WTC11 (cell line): Measurements from ENCODE around the gene SMYD1. TPM values are rescaled to one million over a fixed set of nuclear protein-coding genes. Genes with fewer than 3 reads are reported as not detected.

Experiments used
- ATAC-seq: fragments of 200-7000 bp; cut with Tn5 transposase; 2 replicates; pipeline ENCODE4 v1.10.0; 2021; ENCODE audit warnings: mild to moderate bottlenecking, moderate library complexity
- CTCF ChIA-PET: fragments of 300-600 bp; sonication (Branson Sonifier 250); formaldehyde crosslinking; loops from one replicate; lab custom pipeline; 2021; ENCODE audit warnings: antibody characterized with exemption; lab: Charles Lee
- POLR2A ChIA-PET: fragments of 350-600 bp; sonication (Branson Sonifier 250); formaldehyde crosslinking; loops from one replicate; lab custom pipeline; 2021; ENCODE audit warnings: antibody characterized with exemption; lab: Charles Lee
- DNase-seq: peaks from one replicate; pipeline ENCODE4 v3.0.0; 2021; ENCODE audit warnings: low spot score
- H3K27ac Mint-ChIP-seq: 2 replicates; pipeline ENCODE4 v1.8.0; 2021; ENCODE audit warnings: mixed read lengths
- H3K27me3 Mint-ChIP-seq: 2 replicates; pipeline ENCODE4 v1.8.0; 2021; ENCODE audit warnings: low read depth, mild to moderate bottlenecking, moderate library complexity, mixed read lengths
- H3K36me3 Mint-ChIP-seq: 2 replicates; pipeline ENCODE4 v1.8.0; 2021; ENCODE audit warnings: mixed read lengths
- H3K4me1 Mint-ChIP-seq: 2 replicates; pipeline ENCODE4 v1.8.0; 2022; ENCODE audit warnings: mixed read lengths
- H3K4me3 Mint-ChIP-seq: 2 replicates; pipeline ENCODE4 v1.8.0; 2021; ENCODE audit warnings: mild to moderate bottlenecking, moderate library complexity, mixed read lengths
- H3K9me3 Mint-ChIP-seq: 2 replicates; pipeline ENCODE4 v1.8.0; 2021; ENCODE audit warnings: mixed read lengths
- EMX1 ChIP-seq: fragments of 250-450 bp; sonication (Bioruptor Pico); IDR thresholded peaks from 2 replicates; pipeline ENCODE4 v1.8.0; 2021; ENCODE audit warnings: mild to moderate bottlenecking
- FOXK1 ChIP-seq: sonication (generic); formaldehyde crosslinking; IDR thresholded peaks from 2 replicates; pipeline ENCODE4 v1.8.0; 2022; ENCODE audit warnings: mild to moderate bottlenecking, moderate library complexity, missing genetic modification reagents
- JUN ChIP-seq: sonication (generic); formaldehyde crosslinking; IDR thresholded peaks from 2 replicates; pipeline ENCODE4 v1.8.0; 2023; ENCODE audit warnings: mild to moderate bottlenecking, missing genetic modification reagents
- MXD4 ChIP-seq: fragments of 250-450 bp; sonication (Bioruptor Pico); IDR thresholded peaks from 2 replicates; pipeline ENCODE4 v1.8.0; 2021; ENCODE audit warnings: mild to moderate bottlenecking, moderate library complexity, borderline replicate concordance
- NFYB ChIP-seq: sonication (generic); formaldehyde crosslinking; conservative IDR thresholded peaks from 2 replicates; pipeline ENCODE4 v1.8.0; 2022; ENCODE audit warnings: low read depth, missing genetic modification reagents
- OVOL2 ChIP-seq: fragments of 250-450 bp; sonication (Bioruptor Pico); IDR thresholded peaks from 2 replicates; pipeline ENCODE4 v1.9.0; 2021; ENCODE audit warnings: mild to moderate bottlenecking, borderline replicate concordance
- PRRX2 ChIP-seq: fragments of 250-450 bp; sonication (Bioruptor Pico); IDR thresholded peaks from 2 replicates; pipeline ENCODE4 v1.8.0; 2021; ENCODE audit warnings: mild to moderate bottlenecking
- SMAD3 ChIP-seq: sonication (generic); formaldehyde crosslinking; IDR thresholded peaks from 2 replicates; pipeline ENCODE4 v1.8.0; 2022; ENCODE audit warnings: missing genetic modification reagents, mild to moderate bottlenecking, borderline replicate concordance
- SOX15 ChIP-seq: fragments of 250-450 bp; sonication (Bioruptor Pico); IDR thresholded peaks from 2 replicates; pipeline ENCODE4 v1.9.0; 2021; ENCODE audit warnings: mild to moderate bottlenecking
- ZBTB21 ChIP-seq: sonication (generic); formaldehyde crosslinking; IDR thresholded peaks from 2 replicates; pipeline ENCODE4 v1.8.1; 2023; ENCODE audit warnings: mild to moderate bottlenecking, missing genetic modification reagents, borderline replicate concordance
- ZNF138 ChIP-seq: sonication (generic); formaldehyde crosslinking; conservative IDR thresholded peaks from 2 replicates; pipeline ENCODE4 v1.8.1; 2022; ENCODE audit warnings: mild to moderate bottlenecking, moderate library complexity, missing genetic modification reagents
- ZNF232 ChIP-seq: sonication (generic); formaldehyde crosslinking; IDR thresholded peaks from 2 replicates; pipeline ENCODE4 v1.8.0; 2022; ENCODE audit warnings: mild to moderate bottlenecking, missing genetic modification reagents
- ZNF263 ChIP-seq: sonication (generic); formaldehyde crosslinking; IDR thresholded peaks from 2 replicates; pipeline ENCODE4 v1.8.1; 2022; ENCODE audit warnings: low read depth, mild to moderate bottlenecking, moderate library complexity, missing genetic modification reagents
- ZNF317 ChIP-seq: sonication (generic); formaldehyde crosslinking; IDR thresholded peaks from 2 replicates; pipeline ENCODE4 v1.8.1; 2023; ENCODE audit warnings: low read depth, mild to moderate bottlenecking, moderate library complexity, missing genetic modification reagents, borderline replicate concordance
- ZNF416 ChIP-seq: fragments of 250-450 bp; sonication (Bioruptor Pico); IDR thresholded peaks from 2 replicates; pipeline ENCODE4 v1.9.0; 2021; ENCODE audit warnings: mild to moderate bottlenecking, inconsistent platforms
- ZNF423 ChIP-seq: fragments of 250-450 bp; sonication (Bioruptor Pico); IDR thresholded peaks from 2 replicates; pipeline ENCODE4 v2.1.2; 2022; ENCODE audit warnings: mild to moderate bottlenecking, moderate library complexity
- ZNF671 ChIP-seq: fragments of 250-450 bp; sonication (Bioruptor Pico); IDR thresholded peaks from 2 replicates; pipeline ENCODE4 v1.8.0; 2021; ENCODE audit warnings: mild to moderate bottlenecking
- total RNA-seq: library from RNA; stranded (reverse); gene quantifications from 3 replicates; pipeline ENCODE4 v1.2.3, GENCODE V29; 2021
- TF ChIP-seq, protein P1 (sequence below): fragments of 250-450 bp; sonication (Bioruptor Pico); IDR thresholded peaks from 2 replicates; pipeline ENCODE4 v1.9.0; 2021; ENCODE audit warnings: mild to moderate bottlenecking, borderline replicate concordance
- TF ChIP-seq, protein P2 (sequence below): fragments of 250-450 bp; sonication (Bioruptor Pico); conservative IDR thresholded peaks from 2 replicates; pipeline ENCODE4 v1.9.0; 2021; ENCODE audit warnings: mild to moderate bottlenecking
- TF ChIP-seq, protein P3 (sequence below): sonication (generic); formaldehyde crosslinking; IDR thresholded peaks from 2 replicates; pipeline ENCODE4 v1.8.1; 2023; ENCODE audit warnings: mild to moderate bottlenecking, missing genetic modification reagents, moderate library complexity
- TF ChIP-seq, protein P4 (sequence below): sonication (generic); formaldehyde crosslinking; IDR thresholded peaks from 2 replicates; pipeline ENCODE4 v1.8.0; 2022; ENCODE audit warnings: mild to moderate bottlenecking, missing genetic modification reagents
- TF ChIP-seq, protein P5 (sequence below): fragments of 250-450 bp; sonication (Bioruptor Pico); IDR thresholded peaks from 2 replicates; pipeline ENCODE4 v1.9.0; 2021; ENCODE audit warnings: mild to moderate bottlenecking
- TF ChIP-seq, protein P6 (sequence below): sonication (generic); formaldehyde crosslinking; IDR thresholded peaks from 2 replicates; pipeline ENCODE4 v1.8.1; 2023; ENCODE audit warnings: mild to moderate bottlenecking, moderate library complexity, missing genetic modification reagents

The SMYD1 gene
- total RNA-seq, 1 experiment from 2014 or later, result not detected

DNA sequence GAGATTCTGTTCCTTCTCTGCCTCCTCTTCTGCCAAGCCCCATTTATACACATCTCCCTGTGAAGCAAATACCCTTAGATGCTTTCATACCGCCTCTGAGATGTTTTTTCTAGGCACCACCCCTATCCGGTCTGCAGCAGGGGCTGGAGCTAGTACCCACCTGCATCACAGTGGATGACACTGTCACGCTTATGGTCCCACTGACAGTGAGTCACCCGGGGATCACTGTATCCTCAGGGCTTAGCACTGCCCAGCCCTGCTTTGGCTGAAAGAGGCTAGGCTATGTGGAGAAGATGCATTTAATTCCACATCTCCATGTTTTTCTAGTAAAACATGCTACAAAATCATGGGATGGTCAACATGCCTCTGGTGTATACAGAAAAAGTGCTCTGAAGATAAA, 50.3 kb downstream of the SMYD1 start:
- Mint-ChIP-seq H3K9me3 (no peaks in the 10 kb centered on the region; the same call in 1 of the 2 replicates), H3K27ac (no peak overlapping the region), H3K4me3 (no peak overlapping the region), H3K27me3 (no peaks in the 10 kb centered on the region), H3K36me3 (no peaks in the 10 kb centered on the region), H3K4me1 (peaks cover 6% of the 10 kb centered on the region; the same call in 1 of the 2 replicates)
- TF ChIP-seq OVOL2 (no peak), NFYB (no peak), PRRX2 (CRISPR knock-in tag) (no peak), ZNF232 (CRISPR knock-in tag) (no peak), ZNF317 (CRISPR knock-in tag) (no peak), ZNF263 (CRISPR knock-in tag) (no peak), ZNF138 (CRISPR knock-in tag) (no peak), ZNF416 (CRISPR knock-in tag) (no peak), ZNF671 (CRISPR knock-in tag) (no peak), FOXK1 (CRISPR knock-in tag) (no peak)
- TF ChIP-seq, protein P1, sequence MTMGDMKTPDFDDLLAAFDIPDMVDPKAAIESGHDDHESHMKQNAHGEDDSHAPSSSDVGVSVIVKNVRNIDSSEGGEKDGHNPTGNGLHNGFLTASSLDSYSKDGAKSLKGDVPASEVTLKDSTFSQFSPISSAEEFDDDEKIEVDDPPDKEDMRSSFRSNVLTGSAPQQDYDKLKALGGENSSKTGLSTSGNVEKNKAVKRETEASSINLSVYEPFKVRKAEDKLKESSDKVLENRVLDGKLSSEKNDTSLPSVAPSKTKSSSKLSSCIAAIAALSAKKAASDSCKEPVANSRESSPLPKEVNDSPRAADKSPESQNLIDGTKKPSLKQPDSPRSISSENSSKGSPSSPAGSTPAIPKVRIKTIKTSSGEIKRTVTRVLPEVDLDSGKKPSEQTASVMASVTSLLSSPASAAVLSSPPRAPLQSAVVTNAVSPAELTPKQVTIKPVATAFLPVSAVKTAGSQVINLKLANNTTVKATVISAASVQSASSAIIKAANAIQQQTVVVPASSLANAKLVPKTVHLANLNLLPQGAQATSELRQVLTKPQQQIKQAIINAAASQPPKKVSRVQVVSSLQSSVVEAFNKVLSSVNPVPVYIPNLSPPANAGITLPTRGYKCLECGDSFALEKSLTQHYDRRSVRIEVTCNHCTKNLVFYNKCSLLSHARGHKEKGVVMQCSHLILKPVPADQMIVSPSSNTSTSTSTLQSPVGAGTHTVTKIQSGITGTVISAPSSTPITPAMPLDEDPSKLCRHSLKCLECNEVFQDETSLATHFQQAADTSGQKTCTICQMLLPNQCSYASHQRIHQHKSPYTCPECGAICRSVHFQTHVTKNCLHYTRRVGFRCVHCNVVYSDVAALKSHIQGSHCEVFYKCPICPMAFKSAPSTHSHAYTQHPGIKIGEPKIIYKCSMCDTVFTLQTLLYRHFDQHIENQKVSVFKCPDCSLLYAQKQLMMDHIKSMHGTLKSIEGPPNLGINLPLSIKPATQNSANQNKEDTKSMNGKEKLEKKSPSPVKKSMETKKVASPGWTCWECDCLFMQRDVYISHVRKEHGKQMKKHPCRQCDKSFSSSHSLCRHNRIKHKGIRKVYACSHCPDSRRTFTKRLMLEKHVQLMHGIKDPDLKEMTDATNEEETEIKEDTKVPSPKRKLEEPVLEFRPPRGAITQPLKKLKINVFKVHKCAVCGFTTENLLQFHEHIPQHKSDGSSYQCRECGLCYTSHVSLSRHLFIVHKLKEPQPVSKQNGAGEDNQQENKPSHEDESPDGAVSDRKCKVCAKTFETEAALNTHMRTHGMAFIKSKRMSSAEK (CRISPR knock-in tag), result no peak
- TF ChIP-seq, protein P2, sequence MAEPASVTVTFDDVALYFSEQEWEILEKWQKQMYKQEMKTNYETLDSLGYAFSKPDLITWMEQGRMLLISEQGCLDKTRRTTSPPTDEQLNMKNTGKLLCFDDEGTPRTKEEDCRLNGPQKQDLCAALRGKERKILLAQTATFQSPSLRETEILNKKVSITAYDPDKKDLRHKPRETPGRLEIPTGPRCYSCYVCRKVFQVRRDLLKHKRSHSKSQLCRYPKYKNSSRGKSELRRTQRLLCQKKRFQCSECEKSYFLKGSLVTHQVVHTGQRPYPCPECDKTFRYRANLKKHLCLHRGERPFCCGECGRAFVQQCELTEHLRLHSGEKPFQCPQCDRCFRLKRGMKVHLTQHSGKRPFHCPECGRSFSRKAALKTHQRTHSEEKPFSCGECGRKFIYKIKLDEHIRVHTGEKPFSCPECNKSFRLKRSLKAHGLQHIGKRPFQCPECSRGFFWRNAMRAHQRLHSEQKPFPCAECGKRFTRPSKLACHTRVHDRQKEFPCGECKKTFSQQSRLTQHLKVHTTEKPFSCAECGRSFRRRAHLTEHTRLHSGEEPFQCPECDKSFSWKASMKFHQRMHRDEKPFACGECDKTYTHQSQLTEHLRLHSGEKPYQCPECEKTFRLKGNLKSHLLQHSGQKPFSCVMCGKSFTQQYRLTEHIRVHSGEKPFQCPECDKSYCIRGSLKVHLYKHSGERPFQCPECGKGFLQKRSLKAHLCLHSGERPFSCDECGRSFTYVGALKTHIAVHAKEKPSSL (CRISPR knock-in tag), result no peak
- no peak for DNase-seq
- ChIA-PET CTCF (interaction anchor here (5.1 kb wide), 1 partner anchor 57 kb away, joined by 24 read pairs; no protein-coding TSS in a partner anchor), POLR2A (no interaction called here)
- no peak for ATAC-seq

DNA sequence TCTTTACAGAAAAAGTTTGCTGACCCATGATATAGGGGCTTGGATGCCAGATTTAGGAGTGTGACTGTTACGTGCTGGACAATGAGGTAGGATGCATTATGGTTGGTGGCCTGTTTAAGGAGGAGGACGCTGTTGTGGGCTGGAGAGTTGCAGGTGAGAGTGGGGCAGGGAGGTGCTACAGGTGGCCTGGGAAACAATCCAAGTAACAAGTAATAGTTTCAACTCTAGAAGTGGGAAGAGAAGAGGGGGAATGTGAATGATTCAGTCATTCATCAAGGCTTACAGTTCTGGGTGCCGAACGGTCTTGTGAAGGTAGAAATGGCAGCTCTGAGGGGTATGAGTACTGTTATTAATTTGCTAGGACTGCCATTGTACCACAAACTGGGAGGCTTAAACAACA, 54.1 kb downstream of the SMYD1 start:
- Mint-ChIP-seq H3K9me3 (no peaks in the 10 kb centered on the region; the same call in 1 of the 2 replicates), H3K36me3 (no peaks in the 10 kb centered on the region), H3K4me3 (no peak overlapping the region), H3K27ac (no peak overlapping the region), H3K4me1 (peaks cover 4% of the 10 kb centered on the region; the same call in 1 of the 2 replicates), H3K27me3 (no peaks in the 10 kb centered on the region; the same call in 1 of the 2 replicates)
- CTCF ChIA-PET, result no interaction called here
- no peak for DNase-seq
- ATAC-seq, result no peak
- POLR2A ChIA-PET, result interaction anchor here (0.7 kb wide), 1 partner anchor 22 kb away, joined by 4 read pairs; no protein-coding TSS in a partner anchor
- TF ChIP-seq, protein P3, sequence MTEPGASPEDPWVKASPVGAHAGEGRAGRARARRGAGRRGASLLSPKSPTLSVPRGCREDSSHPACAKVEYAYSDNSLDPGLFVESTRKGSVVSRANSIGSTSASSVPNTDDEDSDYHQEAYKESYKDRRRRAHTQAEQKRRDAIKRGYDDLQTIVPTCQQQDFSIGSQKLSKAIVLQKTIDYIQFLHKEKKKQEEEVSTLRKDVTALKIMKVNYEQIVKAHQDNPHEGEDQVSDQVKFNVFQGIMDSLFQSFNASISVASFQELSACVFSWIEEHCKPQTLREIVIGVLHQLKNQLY, result no peak
- TF ChIP-seq EMX1 (CRISPR knock-in tag), result no peak
- no peak for TF ChIP-seq JUN (CRISPR knock-in tag)
- TF ChIP-seq ZNF423, result no peak
- TF ChIP-seq SOX15 (CRISPR knock-in tag), result no peak
- no peak for TF ChIP-seq SMAD3 (CRISPR knock-in tag)
- TF ChIP-seq, protein P4, sequence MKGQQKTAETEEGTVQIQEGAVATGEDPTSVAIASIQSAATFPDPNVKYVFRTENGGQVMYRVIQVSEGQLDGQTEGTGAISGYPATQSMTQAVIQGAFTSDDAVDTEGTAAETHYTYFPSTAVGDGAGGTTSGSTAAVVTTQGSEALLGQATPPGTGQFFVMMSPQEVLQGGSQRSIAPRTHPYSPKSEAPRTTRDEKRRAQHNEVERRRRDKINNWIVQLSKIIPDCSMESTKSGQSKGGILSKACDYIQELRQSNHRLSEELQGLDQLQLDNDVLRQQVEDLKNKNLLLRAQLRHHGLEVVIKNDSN (CRISPR knock-in tag), result no peak
- no peak for TF ChIP-seq MXD4 (CRISPR knock-in tag)
- TF ChIP-seq, protein P5, sequence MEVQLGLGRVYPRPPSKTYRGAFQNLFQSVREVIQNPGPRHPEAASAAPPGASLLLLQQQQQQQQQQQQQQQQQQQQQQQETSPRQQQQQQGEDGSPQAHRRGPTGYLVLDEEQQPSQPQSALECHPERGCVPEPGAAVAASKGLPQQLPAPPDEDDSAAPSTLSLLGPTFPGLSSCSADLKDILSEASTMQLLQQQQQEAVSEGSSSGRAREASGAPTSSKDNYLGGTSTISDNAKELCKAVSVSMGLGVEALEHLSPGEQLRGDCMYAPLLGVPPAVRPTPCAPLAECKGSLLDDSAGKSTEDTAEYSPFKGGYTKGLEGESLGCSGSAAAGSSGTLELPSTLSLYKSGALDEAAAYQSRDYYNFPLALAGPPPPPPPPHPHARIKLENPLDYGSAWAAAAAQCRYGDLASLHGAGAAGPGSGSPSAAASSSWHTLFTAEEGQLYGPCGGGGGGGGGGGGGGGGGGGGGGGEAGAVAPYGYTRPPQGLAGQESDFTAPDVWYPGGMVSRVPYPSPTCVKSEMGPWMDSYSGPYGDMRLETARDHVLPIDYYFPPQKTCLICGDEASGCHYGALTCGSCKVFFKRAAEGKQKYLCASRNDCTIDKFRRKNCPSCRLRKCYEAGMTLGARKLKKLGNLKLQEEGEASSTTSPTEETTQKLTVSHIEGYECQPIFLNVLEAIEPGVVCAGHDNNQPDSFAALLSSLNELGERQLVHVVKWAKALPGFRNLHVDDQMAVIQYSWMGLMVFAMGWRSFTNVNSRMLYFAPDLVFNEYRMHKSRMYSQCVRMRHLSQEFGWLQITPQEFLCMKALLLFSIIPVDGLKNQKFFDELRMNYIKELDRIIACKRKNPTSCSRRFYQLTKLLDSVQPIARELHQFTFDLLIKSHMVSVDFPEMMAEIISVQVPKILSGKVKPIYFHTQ (CRISPR knock-in tag), result no peak
- no peak for TF ChIP-seq ZBTB21 (CRISPR knock-in tag)
- TF ChIP-seq, protein P6, sequence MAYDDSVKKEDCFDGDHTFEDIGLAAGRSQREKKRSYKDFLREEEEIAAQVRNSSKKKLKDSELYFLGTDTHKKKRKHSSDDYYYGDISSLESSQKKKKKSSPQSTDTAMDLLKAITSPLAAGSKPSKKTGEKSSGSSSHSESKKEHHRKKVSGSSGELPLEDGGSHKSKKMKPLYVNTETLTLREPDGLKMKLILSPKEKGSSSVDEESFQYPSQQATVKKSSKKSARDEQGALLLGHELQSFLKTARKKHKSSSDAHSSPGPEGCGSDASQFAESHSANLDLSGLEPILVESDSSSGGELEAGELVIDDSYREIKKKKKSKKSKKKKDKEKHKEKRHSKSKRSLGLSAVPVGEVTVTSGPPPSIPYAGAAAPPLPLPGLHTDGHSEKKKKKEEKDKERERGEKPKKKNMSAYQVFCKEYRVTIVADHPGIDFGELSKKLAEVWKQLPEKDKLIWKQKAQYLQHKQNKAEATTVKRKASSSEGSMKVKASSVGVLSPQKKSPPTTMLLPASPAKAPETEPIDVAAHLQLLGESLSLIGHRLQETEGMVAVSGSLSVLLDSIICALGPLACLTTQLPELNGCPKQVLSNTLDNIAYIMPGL, result no peak
